Activated CD4-positive, alpha-beta T cell treated with anti-CD3 and anti-CD28 coated beads, Interleukin-10, Interleukin-2, amounts not matched to agents 100 ng/mL and 50 ng/mL, durations not matched to agents 16 hours and 8 hours (primary cell): ENCODE measurements around the gene SMIM1.

Experiments used
- DNase-seq: peaks from one replicate; pipeline ENCODE4 v3.0.0-alpha.2; 2020

Gene SMIM1

DNA sequence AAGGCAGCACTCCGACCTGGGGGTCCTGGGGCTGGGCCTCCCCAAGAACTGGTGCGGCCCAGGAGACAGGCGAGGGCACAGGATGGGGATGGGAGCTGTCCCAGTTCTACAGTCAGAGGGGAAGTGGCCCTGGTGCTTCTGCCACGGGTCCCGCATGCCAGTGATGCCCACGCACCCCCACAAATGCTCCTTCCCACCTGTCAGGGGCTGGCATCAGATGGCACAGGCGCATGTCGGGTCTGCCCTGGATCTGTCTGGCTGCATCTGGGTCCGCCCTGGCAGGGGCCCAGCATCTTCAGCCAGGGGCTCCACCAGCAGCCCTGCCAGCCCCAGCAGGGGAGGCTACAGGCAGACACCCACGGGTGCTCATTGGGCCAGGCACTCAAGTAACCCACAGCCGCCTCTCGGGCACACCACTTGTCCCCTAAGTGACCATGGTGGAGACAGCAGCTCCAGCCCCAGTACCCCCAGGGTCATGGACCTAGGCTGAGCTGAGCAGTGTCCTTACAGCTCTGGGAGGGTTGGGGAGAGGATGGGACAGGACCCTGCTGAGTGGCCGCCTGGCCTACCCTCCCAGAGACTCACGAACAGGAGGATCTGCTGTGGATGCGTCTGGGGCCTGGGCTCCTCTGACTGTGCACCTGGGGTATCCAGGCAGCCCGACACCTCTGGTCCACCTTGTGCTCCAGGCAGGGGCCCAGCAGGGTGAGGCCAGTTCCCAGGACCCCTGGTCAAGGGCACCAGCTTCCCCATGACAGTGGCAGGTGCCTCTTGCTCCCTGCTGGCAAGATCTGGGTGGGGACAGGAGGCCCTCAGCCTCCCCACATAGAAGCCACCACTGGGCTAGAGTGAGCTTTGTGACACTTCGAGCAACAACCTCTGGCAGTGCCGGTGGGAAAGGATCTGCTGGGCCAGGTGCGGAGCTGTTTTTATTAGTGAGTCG is 5.4 kb downstream of the SMIM1 start:
- DNase-seq: no peak

DNA sequence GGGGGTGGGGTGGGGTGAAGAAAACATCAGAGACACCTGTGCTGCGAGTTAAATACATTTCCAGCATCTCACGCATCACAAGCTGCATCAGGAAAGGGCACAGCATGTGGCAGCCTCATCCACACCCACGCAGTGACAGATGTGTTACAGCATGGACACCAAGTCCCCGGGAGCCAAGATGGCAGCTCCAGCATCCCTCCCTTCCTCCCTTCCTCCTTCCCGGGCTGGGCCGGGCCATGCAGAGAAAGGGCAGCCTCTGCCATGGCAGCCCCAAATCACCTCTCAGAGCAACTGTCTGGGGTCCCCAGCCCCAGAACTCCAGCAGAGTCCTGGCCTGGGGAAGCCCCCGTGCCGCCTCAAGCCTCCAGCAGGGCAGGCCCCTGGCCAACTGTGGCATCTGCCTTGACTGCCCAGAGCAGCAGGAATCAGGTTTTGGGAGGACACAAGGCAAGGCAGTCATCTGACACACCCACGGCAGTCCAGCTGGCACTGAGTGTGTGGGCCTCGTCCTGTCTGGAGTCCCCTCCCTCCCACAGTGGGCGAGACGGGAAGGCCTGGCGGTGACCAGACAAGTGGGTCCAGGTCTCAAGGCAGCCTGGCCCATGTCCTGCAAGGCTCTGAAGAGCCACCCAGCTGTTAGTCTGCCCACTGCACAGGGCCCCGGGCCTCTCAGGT is 6.2 kb downstream of the SMIM1 start:
- DNase-seq: no peak

DNA sequence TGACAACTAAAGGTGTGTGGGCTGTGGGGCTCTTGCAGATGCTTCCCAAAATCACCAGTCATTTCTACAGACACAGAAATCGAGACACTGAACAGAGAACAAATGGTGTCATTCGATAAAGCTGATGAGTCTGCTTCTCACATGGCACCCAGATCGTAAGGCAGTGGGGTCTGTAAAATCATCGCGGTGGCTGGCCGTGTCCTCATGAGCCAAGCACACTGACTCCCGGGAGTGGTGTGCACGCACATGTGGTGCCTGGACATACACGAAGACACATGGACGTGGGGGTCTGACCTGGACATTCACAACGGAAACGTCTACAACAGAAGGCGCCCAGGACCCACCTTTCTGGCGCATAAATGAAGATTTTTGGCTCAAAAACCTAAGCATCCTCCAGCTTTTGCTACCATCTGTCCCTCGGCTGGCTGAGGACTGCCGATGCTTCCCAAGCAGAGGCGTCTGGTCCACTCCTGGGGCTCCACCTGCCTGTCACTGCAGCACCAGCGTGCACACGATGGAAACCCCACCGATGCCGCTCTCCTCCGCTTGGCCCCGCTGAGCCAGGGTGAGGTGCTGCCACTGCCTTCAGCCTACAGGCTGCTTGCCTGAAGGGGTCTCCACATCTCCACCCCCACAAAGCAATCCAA is 6.8 kb downstream of the SMIM1 start:
- DNase-seq: no peak

DNA sequence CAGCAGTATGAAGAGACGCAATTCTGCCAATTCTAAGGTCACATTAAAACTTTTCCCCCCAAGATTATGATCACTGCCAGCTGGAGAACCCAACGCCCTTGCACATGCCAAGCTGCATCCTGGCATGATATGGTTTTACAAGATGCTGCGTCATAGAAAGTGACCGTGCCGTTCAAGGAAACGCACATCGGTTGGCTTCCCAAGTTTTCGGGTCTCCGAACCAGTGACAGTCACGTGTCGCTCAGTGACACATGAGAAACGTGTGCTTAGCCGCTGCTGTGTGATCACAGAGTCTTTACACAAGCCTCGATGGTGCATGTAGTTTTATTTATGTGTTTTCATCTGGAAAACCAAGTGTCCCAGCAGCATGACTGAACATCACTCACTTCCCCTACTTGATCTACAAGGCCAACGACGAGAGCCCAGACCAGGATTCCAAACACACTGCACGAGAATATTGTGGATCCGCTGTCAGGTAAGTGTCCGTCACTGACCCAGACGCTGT is 7.4 kb downstream of the SMIM1 start:
- no peak for DNase-seq

DNA sequence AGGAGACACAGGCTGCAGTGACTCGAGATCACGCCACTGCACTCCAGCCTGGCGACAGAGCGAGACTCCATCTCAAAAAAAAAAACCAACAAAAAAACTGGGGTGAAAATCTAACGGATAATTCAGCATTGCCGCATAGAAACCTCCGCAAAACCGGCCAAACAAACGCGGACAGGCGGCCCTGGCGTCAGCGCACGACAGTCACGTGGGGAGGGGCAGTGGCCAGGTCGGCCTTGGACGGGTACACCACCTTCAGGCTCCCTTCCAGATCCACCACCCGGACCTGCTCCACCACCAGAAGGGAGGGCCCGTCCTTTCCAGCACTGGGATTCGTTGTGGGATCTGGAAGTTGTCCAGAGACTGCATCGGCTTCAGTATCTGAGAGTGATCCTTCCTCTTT is 8.4 kb downstream of the SMIM1 start:
- no peak for DNase-seq

DNA sequence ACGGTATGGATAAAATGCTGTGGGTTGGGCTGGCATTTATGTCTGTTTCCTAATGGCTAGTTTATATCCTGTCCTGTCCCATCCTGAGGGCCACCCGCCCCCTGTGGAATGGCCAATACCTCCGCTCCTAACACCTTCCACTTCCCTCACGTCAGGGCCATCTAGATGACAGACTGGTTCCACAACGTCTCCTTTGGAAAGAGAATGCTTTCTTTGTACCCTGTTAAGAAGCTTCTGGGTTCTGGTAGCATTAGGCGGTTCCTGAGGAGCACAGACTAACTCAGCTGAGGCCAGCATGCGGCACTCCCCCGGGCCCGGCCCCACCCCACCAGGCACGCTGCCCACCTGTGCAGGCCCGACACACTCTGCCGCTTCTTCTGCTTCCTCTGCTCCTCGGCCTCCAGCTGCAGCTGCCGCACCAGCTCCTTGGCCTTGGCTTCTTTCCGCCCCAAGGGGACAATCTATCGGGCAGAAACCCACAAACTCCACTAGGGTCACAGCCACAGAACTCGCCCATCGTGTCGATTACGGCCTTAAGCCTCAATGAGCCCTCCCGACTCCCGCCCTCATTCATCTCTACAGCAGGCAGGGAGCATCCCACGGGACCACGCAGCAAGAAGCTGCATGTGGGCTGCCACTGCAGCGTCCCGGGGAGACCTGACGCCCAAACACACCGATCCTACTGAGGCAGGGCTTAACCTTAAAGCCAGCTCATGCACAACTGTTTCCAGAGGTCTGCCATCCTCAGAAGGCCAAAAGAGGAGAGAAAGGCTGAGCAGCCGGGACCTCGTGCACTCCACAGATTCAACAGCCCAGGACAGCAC is 11.3 kb downstream of the SMIM1 start:
- no peak for DNase-seq

DNA sequence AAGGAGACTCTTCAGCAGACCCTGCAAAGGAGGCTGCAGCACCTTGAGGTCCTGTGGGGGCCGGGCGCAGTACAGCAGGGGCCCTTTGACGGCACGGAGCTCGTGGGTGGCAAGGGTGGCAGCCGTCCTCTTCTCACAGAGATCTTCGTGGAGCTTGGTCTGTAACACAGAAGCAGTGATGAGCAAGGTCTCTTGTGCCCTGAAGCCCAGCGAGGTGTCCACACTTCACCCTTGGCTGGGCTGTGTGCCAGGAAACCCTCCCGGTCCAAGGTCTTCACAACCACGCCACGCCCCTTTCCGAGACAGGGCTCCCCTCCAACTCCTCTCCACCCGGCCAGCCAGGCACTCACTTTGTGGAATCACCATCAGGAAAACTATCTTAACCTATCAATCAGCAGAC is 12.5 kb downstream of the SMIM1 start:
- DNase-seq: no peak

DNA sequence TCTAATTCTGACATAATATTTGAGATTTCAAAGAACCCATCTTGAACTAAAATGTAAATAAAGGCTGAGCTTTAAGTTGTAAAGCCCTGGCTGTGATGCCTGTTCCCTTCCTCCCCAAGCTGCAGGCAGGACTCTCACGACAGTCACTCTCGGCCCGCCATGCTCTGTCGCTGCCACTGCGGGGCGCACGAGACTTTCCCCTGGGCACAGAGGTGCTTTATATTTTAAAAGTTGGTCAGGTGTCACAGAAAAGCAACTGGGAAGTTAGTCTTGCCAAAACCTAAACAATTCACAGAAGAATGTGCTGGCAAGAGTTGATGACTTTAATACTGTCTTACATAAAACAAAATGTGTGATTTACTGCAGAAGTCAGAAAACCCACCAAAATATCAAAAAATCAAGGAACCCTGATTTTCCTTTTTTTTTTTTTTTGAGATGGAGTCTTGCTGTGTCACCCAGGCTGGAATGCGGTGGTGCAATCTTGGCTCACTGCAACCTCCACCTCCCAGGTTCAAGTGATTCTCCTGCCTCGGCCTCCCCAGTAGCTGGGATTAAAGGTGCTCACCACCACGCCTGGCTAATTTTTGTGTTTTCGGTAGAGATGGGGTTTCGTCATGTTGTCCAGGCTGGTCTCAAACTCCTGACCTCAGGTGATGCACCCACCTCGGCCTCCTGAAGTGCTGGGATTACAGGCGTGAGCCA is 13.1 kb downstream of the SMIM1 start:
- DNase-seq: peak; percentile 33

DNA sequence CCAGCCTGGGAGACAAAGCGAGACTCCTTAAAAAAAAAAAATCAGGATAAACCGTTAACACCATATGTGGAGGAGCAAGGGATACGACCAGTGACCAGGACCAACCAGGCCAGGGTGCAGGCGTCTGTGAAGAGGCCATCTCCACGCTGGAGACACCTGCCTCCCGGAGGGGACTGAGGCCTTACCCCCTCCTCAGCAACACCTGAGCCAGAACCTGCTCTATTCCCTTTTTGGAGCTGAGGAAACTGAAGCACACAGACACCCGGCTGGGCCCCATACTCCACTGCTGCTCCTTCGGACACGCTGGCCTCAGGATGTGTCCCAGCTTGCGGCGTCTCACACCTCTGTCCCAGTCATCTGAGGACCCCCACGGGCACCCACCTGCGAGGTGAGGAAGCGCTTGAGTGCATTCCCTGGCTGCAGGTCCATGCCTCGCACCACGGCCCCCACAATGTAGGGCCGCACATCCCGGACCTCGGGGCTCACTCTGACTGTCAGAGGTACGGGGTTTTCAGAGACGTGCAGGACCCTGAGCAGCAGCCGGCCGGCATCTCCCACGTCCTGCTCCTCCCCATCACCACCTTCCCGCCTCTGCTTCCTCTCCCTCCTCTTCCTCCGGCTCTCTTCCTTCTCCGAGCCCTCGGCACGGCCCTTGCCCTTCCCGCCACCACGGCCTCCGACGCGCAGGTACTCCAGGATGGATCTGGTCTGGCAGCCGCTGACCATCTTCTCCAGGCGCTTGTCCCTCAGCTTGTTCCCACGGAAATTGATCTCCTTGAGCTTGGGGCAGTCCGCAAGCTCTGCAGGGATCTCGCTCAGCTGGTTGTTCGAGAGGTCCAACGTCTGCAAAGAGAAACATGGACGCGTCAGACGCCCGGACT is 14.2 kb downstream of the SMIM1 start:
- DNase-seq: no peak

DNA sequence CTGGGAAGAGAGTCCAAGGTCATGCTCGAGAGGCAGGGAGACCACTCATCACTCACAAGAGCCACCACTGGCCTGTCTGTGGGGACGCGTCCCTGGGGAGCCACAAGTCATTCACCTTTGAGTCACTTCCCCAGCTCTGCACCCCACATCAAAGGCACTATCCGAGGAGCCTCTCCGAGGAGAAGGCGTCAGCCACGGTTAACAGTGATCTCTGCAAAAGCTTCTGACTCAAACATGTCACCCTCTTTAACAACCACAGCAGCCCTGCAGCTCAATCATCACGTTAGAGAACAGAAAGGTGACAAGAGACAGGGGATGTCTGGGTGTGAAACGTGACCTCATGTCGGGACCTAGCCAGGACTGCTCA is 14.8 kb downstream of the SMIM1 start:
- DNase-seq: peak; percentile 91

DNA sequence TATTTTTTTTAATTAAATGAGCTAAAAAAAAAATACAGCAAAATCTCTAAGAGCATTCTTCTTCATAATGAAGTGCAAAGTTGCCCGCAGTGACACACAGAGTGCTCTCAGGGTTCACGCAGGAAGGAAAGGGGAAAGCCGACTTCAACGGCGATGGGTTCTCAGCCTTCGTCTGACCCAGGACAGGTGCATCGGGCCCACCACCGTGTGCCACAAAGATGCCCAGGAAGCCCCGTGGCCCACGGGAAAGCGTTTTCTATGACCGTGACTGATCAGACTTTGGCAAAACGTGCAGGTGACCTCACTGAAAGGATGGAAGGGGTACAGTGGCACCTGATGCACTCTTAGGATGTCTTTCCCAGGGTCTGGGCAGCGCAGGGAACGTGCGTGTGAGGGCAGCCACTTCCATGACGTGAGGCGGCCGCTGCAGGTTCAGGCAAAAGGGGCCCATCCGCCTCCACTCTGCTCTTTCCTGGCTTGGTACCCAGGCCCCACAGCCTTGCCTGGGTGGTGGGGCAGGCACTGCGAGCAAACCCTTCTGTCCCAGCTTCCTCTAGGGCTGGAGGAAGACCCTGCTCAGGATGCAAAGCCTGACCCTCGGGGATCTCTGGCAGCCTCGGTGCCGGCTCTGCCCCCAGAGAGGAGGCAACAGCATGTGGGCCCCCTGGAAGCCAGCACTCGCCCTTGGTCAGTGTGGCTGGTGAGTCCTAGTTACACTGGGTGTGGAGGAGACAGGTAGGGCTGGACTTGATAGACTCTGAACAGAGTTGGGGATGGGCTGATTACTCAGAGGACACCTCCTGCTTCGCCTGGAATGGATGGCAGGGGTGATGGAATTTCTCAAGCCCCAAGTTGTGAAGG is 15.4 kb downstream of the SMIM1 start:
- DNase-seq: no peak

DNA sequence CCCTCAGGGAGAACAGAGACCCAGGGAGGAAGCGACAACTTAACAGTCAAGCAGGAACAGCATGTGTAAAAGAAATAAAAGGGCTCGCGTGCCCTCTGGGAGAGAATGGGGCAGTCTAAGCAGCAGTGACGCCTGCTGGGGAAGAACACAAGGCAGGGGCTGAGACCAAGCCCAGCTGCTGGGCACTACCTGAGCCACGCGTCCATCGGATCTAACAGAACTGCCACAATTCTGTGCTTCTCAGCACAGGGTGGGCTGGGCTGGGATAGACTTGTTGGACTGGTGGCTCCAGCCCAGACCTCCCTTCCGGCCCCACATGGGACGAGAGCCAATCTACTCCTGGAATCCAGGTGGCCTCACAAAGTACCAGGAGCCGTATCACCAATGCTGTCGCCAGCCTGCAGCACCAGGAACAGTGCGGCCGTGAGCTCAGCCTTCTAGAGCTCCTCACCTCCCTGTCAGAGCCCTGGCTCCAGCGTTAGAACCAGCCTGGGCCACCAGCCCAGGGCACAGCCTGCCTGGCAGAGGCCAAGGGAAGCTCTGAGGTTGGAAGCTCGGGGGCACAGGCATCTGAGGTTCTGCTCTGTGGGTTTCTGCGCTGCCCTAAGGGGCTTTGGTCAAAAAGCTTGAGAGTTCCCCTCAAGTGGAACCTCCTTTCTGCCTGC is 16.3 kb downstream of the SMIM1 start:
- DNase-seq: no peak

DNA sequence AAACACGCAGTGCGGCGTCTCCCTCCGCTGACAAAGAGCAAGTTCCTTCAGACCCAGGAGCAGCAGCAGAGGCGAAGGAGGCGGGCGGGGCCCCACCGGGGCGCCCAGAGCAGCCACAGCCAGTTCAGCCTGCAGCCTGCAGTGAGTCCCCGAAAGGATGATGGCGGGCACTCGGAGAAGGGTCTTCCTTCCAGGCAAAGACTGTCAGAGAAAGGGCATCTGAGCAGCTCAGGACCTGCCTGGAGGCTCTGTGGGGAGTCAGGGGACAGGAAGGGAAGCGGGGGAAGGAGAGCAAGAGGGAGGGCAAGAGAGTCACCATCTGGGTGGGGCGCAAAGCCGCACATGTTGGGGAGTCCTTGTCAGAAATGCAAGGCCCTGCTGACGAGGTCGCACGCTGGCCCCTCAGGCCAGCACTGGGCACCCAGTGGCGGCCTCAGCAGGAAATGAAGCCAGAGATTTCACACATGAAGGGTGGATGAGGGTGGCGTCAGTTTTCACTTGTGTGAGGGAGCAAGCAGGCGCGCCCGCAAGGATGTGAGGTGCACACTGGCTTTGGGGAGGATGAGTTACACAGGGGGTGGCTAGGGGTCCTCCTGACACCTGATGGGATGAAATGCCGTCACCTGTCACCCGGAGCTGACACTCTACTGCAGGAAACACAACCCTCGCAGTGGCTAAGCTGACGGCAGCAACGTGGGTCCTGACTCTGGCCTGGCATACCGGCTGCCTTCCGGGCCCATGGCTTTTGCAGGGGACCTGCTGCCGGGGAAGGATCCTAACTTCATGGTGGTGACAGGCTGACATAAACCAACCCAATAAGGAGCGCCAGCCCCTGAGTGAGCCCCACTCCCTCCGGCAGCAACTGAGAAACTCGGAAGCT is 17.1 kb downstream of the SMIM1 start:
- no peak for DNase-seq

DNA sequence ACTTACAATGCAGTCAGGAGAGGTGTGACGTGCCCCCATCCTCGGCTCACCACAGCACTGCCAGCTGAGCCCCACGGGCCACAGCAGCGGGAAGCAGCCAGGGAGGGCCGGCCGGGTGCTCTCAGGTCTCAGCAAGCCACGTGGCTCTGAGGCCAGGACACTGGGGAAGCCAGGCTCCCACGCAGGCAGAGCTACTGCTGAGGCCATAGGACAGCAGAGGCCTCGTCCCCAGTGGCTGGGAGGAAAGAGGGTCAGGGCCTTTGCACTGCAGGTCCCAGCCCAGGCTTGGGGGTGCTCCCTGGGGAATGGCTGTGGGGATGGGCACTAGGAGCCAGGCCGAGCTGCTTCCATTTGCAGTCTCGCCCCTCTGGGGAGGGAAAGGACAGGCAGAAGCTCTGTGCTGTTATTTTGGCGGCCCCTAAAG is 18.0 kb downstream of the SMIM1 start:
- DNase-seq: no peak

DNA sequence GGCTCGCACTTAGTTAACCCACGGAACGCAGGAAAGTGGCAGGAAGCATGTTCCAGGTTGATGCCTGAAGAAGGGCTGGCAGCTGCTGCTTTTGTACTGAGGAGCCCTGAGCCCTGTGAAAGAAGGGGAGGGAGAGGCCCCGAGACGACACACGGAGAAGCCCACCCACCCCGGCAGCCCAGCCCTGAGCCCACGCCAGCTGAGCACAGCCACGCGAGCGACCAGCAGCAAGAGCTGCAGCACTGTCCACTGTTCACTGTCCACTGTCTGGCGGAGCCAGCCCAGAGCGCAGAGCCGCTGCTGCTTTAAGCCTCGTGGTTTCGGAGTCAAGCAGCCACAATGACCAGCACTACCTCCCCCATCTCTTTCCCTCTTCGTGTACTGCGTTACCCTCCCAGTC is 18.4 kb downstream of the SMIM1 start:
- DNase-seq: no peak

DNA sequence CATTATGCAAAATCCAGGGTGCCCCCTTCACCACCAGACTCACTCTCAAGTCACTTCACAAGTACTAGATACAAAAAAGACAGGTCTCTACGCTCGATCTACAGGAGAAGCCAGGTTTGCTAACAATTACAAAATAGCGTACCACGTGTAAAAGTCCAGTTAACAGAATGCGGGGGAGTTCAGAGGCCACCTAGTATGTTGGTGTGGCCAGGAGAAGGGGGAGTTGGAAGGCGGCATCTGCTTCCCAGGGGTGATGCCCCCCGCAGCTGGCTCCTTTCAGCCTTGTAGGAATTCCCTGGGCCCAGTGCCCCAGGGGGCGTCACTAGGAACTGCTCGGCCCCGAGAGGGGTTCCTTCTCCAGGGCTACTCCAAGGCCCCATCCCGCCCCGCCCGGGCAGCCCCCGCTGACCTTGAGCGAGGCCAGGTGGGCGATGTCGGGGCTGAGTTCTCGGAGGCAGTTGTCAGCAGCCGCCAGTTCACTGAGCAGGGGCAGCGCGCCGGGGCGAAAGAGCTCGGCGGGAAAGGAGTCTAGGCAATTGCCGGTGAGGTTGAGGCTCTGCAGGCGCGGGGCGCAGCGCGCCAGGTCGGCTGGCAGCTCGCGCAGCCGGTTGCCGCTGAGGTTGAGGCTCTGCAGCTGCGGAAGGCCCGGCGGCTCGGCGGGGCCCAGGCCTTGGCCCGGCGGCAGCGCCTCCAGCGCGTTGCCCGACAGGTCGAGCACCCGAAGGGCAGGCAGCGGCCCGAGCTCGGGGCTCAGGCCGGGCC is 23.1 kb downstream of the SMIM1 start:
- peak; percentile 24 for DNase-seq

DNA sequence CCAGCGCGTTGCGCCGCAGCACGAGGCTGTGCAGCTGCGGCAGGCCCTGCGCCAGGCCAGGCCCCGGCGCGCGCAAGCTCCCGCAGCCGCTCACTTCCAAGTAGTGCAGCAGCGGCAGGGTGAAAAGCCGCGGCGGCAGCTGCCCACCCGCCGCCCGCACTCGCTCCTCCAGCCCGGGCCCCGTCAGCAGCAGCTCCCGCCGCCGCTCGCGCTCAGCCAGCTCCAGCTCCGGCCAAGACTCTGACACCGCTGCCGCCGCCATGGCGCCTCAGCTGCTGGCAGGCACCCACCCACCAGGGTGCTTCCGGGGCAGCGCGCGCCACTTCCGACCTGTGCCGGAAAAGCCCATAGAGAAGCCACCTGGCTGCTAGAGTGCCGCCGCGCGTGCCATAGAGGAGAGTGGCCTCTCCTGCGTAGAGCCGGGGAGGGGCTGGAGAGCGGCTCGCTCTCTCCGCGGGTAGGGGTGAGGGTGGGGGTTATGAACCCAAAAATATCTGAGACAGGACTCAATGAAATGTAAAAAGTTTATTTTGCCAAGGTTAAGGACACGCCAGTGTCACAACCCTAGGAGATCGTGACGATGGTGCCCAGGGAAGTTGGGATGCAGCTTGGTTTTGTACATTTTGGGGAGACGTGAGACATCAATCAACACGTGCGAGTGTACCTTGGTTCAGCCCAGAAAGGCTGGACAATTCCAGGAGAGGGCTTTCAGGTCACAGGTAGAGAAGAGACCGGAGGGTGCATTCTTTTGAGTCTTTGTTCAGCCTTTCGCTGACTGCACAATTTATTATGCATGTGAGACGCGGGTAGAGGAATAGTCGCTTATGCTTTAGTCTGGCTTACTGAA is 23.9 kb downstream of the SMIM1 start, which contains the start of gene LRRC47:
Gene LRRC47 (minus strand): TSS at position 284 of the 847 bp plus-strand sequence. CDS start 22 bp downstream, at position 262.
- peak; percentile 97 for DNase-seq
